Measurements from ENCODE around the gene HTATSF1. TPM values are rescaled to one million over a fixed set of nuclear protein-coding genes. Genes with fewer than 3 reads are reported as not detected.

HTATSF1 gene
- total and polyA plus RNA-seq, 10 of the 15 experiments (the other 5 are each of a cell fraction or from before 2014, with no cell fraction given) = 1.9 to 59.8 (median 28.3) TPM

DNA sequence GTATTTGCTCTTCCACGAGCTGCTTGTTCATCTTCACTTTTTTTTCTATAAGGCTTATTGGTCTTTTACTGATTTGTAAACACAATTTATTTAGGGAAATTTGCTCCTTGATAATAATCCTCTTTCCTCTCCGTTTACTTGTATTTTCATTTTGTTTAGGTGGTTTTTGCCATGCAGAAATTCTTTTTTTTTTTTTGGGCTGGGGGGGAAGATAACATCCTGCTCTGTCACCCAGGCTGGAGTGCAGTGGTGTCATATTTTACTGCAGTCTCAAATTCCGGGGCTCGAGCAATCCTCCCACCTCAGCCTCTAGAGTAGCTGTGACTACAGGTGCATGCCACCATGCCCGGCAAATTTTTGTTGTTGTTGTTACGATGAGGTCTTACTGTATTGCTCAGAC is 41.3 kb upstream of the HTATSF1 start:
- Histone ChIP-seq H3K27ac (ENCODE audit: control insufficient read depth, insufficient read depth) (no peak overlapping the region), H3K9ac (ENCODE audit: control insufficient read depth, insufficient read depth, low read length) (no peak overlapping the region), H3K36me3 (ENCODE audit: control insufficient read depth in 2 of 2, insufficient read depth in 2 of 2, low read length in 1 of 2) (no peaks in the 10 kb centered on the region), H3K4me1 (ENCODE audit: control insufficient read depth, insufficient read depth, low read length) (no peaks in the 10 kb centered on the region), H3K27me3 (replicated peaks in 1 of 2; ENCODE audit: control insufficient read depth in 2 of 2, insufficient read depth in 2 of 2, low read length in 1 of 2) (no peaks in the 10 kb centered on the region; a peak in 1 of 4 replicates), H2AFZ (ENCODE audit: control insufficient read depth, low read depth, low read length) (no peak overlapping the region), H3K4me3 (no peak overlapping the region), H3K79me2 (ENCODE audit: control insufficient read depth, insufficient read depth, low read length) (no peaks in the 10 kb centered on the region), H3K9me3 (replicated peaks; ENCODE audit: control insufficient read depth, insufficient read depth, low read length) (no peaks in the 10 kb centered on the region), H3K4me2 (ENCODE audit: control insufficient read depth, insufficient read depth) (no peak overlapping the region), H4K20me1 (ENCODE audit: control insufficient read depth, insufficient read depth) (no peaks in the 10 kb centered on the region)
- 34% methylated on average over 6 of the region's 6 CpGs for WGBS (ENCODE audit: insufficient coverage, insufficient replicate concordance, low lambda C conversion rate, missing lambda C conversion rate)
- ATAC-seq (no peak), FAIRE-seq (no peak), DNase-seq (ENCODE audit: low read depth, low spot score) (no peak)
- CTCF ChIA-PET = no interaction called here
- SMC1A ChIA-PET (ENCODE audit: uncharacterized antibody, unreplicated experiment) = no interaction called here
- BruUV-seq (replicated peaks) = no TSS peak
- RAD21 ChIA-PET (ENCODE audit: unreplicated experiment) = no interaction called here
- intact Hi-C loops (cut with micrococcal nuclease; ENCODE audit: unreplicated experiment) (no loop called here), in situ Hi-C loops (cut with MboI) (no loop called here)
- POLR2A ChIA-PET = no interaction called here
- TF ChIP-seq, protein P1, sequence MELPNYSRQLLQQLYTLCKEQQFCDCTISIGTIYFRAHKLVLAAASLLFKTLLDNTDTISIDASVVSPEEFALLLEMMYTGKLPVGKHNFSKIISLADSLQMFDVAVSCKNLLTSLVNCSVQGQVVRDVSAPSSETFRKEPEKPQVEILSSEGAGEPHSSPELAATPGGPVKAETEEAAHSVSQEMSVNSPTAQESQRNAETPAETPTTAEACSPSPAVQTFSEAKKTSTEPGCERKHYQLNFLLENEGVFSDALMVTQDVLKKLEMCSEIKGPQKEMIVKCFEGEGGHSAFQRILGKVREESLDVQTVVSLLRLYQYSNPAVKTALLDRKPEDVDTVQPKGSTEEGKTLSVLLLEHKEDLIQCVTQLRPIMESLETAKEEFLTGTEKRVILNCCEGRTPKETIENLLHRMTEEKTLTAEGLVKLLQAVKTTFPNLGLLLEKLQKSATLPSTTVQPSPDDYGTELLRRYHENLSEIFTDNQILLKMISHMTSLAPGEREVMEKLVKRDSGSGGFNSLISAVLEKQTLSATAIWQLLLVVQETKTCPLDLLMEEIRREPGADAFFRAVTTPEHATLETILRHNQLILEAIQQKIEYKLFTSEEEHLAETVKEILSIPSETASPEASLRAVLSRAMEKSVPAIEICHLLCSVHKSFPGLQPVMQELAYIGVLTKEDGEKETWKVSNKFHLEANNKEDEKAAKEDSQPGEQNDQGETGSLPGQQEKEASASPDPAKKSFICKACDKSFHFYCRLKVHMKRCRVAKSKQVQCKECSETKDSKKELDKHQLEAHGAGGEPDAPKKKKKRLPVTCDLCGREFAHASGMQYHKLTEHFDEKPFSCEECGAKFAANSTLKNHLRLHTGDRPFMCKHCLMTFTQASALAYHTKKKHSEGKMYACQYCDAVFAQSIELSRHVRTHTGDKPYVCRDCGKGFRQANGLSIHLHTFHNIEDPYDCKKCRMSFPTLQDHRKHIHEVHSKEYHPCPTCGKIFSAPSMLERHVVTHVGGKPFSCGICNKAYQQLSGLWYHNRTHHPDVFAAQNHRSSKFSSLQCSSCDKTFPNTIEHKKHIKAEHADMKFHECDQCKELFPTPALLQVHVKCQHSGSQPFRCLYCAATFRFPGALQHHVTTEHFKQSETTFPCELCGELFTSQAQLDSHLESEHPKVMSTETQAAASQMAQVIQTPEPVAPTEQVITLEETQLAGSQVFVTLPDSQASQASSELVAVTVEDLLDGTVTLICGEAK (IDR thresholded peaks at IDR 0.05; ENCODE audit: borderline replicate concordance) = no peak
- TF ChIP-seq, protein P2, sequence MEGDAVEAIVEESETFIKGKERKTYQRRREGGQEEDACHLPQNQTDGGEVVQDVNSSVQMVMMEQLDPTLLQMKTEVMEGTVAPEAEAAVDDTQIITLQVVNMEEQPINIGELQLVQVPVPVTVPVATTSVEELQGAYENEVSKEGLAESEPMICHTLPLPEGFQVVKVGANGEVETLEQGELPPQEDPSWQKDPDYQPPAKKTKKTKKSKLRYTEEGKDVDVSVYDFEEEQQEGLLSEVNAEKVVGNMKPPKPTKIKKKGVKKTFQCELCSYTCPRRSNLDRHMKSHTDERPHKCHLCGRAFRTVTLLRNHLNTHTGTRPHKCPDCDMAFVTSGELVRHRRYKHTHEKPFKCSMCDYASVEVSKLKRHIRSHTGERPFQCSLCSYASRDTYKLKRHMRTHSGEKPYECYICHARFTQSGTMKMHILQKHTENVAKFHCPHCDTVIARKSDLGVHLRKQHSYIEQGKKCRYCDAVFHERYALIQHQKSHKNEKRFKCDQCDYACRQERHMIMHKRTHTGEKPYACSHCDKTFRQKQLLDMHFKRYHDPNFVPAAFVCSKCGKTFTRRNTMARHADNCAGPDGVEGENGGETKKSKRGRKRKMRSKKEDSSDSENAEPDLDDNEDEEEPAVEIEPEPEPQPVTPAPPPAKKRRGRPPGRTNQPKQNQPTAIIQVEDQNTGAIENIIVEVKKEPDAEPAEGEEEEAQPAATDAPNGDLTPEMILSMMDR (IDR thresholded peaks at IDR 0.05 in 2 of 3, conservative IDR thresholded peaks at IDR 0.05 in 1 of 3; ENCODE audit: control insufficient read depth in 2 of 3, extremely low read depth in 1 of 3, insufficient read depth in 1 of 3, low read depth in 3 of 3, low read length in 3 of 3) = no peak
- no peak for TF ChIP-seq RCOR1 (conservative IDR thresholded peaks at IDR 0.05; ENCODE audit: low read depth, low read length)
- TF ChIP-seq, protein P3, sequence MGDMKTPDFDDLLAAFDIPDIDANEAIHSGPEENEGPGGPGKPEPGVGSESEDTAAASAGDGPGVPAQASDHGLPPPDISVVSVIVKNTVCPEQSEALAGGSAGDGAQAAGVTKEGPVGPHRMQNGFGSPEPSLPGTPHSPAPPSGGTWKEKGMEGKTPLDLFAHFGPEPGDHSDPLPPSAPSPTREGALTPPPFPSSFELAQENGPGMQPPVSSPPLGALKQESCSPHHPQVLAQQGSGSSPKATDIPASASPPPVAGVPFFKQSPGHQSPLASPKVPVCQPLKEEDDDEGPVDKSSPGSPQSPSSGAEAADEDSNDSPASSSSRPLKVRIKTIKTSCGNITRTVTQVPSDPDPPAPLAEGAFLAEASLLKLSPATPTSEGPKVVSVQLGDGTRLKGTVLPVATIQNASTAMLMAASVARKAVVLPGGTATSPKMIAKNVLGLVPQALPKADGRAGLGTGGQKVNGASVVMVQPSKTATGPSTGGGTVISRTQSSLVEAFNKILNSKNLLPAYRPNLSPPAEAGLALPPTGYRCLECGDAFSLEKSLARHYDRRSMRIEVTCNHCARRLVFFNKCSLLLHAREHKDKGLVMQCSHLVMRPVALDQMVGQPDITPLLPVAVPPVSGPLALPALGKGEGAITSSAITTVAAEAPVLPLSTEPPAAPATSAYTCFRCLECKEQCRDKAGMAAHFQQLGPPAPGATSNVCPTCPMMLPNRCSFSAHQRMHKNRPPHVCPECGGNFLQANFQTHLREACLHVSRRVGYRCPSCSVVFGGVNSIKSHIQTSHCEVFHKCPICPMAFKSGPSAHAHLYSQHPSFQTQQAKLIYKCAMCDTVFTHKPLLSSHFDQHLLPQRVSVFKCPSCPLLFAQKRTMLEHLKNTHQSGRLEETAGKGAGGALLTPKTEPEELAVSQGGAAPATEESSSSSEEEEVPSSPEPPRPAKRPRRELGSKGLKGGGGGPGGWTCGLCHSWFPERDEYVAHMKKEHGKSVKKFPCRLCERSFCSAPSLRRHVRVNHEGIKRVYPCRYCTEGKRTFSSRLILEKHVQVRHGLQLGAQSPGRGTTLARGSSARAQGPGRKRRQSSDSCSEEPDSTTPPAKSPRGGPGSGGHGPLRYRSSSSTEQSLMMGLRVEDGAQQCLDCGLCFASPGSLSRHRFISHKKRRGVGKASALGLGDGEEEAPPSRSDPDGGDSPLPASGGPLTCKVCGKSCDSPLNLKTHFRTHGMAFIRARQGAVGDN (IDR thresholded peaks at IDR 0.05) = no peak
- TF ChIP-seq SMAD1 (IDR thresholded peaks at IDR 0.05; ENCODE audit: low read depth, partially characterized antibody) = no peak
- no peak for TF ChIP-seq GATAD2B (conservative IDR thresholded peaks at IDR 0.05; ENCODE audit: low read depth)
- no peak for TF ChIP-seq EGR1 (IDR thresholded peaks at IDR 0.05; ENCODE audit: borderline replicate concordance in 1 of 2, low read depth in 2 of 2, low read length in 2 of 2)
- no peak for TF ChIP-seq SPI1 (IDR thresholded peaks at IDR 0.05; ENCODE audit: borderline replicate concordance, insufficient read depth, low read depth, low read length)
- TF ChIP-seq FOS (IDR thresholded peaks at IDR 0.05; ENCODE audit: borderline replicate concordance, extremely low read depth, insufficient read length) = no peak
- no peak for TF ChIP-seq PAX8 (IDR thresholded peaks at IDR 0.05)
- no peak for TF ChIP-seq STAT1 (conservative IDR thresholded peaks at IDR 0.05)
- TF ChIP-seq, protein P4, sequence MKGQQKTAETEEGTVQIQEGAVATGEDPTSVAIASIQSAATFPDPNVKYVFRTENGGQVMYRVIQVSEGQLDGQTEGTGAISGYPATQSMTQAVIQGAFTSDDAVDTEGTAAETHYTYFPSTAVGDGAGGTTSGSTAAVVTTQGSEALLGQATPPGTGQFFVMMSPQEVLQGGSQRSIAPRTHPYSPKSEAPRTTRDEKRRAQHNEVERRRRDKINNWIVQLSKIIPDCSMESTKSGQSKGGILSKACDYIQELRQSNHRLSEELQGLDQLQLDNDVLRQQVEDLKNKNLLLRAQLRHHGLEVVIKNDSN (IDR thresholded peaks at IDR 0.05; ENCODE audit: borderline replicate concordance, extremely low read length, insufficient read depth, low read depth, low read length) = no peak
- no peak for TF ChIP-seq TCF7 (IDR thresholded peaks at IDR 0.05; ENCODE audit: borderline replicate concordance)

Data from GM12878 (cell line).